C4-2B (cell line): ENCODE data around the gene HES5.
"Not testable (repeated sequence)": the region's sequence is repeated elsewhere in the genome, so short reads cannot be mapped to it uniquely, and the experiment has no call there.

Experiments
- H3K27ac ChIP-seq: fragments of 450-650 bp; 2 replicates; pipeline ENCODE4 v1.5.1; 2017
- ZFX ChIP-seq: fragments of 450-650 bp; IDR thresholded peaks from 2 replicates; pipeline ENCODE4 v1.6.1; 2017
- TF ChIP-seq, protein P1 (sequence below): fragments of 450-650 bp; conservative IDR thresholded peaks from 2 replicates; pipeline ENCODE4 v1.5.1; 2017; ENCODE audit warnings: mild to moderate bottlenecking

HES5 gene

DNA sequence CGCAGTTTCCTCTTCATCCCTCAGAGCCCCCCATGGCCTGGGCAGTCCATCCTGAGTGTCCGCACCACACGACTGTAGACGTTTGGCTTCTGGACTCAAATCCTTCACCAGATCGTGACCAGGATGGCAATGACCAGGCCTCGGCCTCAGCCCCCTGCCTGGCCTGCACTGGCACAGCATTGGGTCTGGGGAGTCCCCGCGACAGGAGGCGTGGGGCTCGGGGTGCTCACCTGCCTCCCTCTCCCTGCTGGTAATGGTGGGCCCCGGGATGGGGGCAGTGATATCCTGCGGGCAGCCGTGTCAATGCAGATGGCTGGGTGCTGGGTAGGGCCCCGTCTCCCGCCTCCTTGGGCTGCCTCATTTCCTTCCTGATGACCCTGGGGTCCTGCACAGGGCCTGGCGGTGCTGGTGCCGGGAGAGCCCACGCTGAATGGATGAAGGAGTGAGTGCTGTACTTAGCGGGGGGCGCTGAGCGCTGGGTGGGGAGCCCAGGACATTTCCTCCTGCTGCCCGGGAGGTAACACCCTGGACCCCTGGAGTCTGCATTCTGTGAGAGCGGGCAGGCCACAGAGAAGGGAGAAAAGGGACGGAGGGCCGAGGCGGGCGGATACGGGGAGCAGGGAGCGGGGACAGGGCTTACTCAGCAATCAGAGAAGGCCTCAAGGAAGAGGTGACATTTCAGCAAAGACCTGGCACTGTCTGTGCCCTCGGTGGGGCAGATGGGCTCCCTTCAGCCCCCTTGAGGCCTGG is 24.0 kb upstream of the HES5 start:
- TF ChIP-seq, protein P1, sequence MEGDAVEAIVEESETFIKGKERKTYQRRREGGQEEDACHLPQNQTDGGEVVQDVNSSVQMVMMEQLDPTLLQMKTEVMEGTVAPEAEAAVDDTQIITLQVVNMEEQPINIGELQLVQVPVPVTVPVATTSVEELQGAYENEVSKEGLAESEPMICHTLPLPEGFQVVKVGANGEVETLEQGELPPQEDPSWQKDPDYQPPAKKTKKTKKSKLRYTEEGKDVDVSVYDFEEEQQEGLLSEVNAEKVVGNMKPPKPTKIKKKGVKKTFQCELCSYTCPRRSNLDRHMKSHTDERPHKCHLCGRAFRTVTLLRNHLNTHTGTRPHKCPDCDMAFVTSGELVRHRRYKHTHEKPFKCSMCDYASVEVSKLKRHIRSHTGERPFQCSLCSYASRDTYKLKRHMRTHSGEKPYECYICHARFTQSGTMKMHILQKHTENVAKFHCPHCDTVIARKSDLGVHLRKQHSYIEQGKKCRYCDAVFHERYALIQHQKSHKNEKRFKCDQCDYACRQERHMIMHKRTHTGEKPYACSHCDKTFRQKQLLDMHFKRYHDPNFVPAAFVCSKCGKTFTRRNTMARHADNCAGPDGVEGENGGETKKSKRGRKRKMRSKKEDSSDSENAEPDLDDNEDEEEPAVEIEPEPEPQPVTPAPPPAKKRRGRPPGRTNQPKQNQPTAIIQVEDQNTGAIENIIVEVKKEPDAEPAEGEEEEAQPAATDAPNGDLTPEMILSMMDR: no peak
- no peak for TF ChIP-seq ZFX

DNA sequence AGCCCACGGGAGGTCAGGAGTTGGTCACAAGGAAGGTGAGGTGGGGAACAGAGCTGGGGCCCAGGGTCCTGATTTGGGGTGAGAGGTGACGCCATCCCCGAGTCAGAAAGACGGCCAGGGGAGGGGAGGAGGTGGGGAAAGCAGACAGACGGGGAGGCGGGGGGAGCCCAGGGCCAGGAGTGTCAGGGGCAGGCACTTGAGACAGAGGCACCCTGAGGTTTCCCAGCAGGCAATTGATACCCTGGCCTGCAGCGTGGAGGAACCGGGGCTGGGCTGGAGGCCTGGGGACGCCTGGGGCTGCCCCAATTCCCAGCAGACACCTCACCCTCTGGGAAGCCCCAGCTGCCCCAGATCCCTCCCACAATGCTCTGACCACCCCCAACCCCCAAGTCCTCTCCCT is 23.0 kb upstream of the HES5 start:
- not testable (repeated sequence) for H3K27ac ChIP-seq

More for the DNA sequence above, 24.0 kb upstream of the HES5 start:
- no peak overlapping the region for H3K27ac ChIP-seq

DNA sequence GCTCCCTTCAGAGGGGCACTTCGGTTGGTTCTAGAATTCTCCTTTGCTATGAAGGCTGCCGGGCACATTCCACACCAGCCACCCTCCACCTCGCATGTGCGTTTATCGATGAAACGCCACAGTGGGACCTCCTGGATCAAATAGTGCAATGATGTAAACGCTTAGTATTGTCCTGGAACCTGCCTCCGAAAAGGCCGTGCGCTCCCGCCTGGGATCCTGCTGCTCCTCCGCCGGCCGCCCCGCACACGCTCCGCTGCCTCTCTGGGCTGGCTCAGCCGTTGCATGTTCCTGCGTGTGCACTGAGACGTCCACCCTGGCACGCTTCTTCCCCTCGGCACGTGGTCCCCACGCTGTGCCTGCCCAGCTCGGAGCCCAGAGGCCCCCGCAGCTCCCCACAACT is 22.1 kb upstream of the HES5 start:
- TF ChIP-seq, protein P1: no peak
- no peak overlapping the region for H3K27ac ChIP-seq

DNA sequence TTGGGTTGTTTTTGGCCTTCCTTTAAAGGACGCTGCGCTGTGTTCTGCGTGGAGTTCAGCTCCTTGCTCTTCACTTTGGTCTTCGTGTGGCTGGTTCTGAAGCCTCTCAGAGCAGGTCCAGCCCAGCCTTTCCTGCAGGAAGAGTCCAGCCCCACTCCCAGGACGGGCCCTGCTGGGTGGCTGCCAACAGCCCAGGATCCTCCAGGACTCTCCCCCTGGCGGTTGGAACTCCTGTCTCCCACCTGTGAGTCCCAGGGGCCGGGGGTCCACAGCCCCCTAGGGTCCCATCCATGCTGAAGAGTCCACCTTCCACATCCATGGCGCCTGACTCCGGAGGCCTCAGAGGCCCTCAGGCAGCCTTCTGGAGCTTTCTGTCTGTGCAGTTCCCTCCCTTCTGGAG is 21.5 kb upstream of the HES5 start:
- H3K27ac ChIP-seq: not testable (repeated sequence)

DNA sequence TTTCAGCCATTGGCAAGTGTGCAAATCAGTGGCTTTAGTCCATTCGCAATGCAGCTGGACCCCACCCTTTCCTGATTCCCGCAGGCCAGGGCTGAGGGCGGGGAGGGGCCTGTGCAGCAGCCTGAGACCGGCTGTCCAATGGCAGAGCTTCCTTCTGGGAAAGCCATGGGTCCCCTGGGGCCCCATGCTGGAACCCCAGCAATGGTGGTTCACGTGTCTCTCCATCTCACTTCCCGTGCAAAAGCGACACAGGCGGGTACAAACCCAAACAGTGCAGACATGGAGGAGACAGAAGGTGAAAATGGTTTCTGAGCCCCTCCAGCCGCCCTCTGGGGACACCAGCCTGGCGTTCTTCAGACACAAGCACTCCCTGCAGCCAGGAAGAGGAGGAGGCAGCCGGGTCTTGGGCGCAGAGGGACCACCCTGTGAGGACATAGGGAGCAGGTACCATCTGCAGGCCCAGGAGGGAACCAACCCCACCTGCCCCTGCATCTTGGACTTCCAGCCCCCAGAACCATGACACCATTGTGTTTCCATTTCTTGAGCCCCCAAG is 20.3 kb upstream of the HES5 start:
- H3K27ac ChIP-seq: not testable (repeated sequence)

DNA sequence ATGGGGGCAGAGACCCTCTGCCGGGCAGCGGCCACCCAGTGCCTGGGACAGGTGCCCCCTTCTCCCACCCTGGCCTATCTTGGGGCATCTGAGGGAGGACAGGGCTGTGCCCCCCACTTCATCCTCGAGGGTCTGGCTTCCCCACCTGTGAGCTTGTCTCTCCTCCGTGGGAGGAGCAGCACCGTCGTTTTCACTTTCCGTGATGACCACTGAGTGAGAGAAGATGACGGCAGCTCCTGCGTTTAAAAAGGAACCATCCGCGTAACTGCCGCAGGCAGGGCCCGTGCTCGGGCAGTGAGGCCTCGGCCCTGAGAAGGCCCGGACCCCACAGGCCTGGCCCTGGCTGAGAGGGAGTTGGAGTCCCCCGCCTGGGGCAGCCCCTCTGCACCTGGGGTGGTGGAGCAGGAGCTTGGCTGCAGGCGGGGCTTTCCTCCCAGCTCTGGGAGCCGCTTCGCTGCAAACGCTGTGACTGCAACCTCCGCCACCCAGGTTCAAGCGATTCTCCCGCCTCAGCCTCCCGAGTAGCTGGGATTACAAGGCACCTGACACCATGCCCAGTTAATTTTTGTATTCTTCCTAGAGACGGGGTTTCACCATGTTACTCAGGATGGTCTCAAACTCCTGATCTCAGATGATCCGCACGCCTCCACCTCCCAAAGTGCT is 19.4 kb upstream of the HES5 start:
- H3K27ac ChIP-seq: peak overlapping the region; percentile 92

DNA sequence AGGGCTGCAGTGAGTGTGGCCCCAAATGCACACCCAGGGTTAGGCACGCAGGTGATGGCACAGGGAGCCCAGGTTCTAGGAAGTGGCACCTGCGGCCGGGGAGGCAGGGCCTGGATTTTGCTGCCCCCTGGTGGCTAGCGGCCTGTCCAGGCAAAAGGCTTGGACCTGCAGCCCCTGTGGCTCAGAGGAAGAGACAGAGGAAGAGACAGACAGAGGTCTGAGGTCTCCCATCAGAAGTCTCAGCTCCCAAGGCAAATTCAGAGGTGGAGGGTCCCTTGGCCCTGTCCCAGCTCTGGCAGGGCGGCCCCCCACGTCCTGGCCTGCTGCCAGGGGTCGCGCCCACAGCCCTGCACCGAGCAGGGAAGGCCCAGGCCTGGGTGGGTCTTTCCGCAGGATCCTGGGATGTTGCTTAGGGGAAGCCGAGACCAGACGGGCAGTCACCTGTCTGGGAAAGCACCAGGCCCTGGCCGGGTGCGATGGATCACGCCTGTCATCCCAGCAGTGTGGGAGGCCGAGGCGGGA is 18.1 kb upstream of the HES5 start:
- H3K27ac ChIP-seq: peak overlapping the region; percentile 92

DNA sequence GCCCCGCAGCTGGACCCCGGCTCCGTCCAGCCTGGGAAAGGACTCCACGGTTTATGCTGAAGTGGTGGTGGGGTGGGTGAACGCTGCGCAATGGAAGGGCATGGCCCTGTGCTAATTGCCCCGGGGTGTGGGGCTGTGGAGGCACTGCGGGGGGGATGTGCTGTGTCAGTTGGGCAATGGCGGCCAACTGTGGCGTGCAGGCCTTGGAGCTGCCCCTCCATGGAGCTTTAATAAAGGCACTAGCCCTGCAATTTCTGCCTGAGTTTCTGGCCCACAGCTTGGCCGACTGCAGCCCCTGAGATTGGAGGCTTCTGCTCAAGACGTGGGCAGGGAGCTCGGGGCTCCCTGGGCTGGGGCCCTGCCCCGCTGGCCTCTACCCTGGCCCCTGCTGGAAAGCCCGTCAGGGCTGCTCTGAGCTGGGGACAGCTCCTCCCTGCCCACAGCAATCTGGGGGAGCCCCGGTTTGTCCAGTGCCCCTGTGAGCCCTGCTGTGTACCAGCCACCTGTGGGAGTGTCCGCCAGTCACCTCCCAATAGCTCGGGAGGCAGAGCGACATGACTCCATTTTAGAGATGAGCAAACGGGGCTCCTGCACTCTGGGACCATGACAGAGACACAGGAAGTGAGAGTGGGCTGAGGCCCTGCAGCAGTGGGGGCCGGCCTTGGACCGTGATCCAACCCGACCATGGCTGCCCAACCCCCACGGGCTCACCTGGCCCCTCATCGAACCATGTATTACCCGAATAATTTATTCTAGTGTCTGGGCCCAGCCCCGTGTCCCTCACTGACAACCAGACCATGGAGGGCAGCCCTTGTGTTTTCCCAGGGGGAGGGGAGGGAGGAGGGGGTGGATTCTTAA is 17.4 kb upstream of the HES5 start:
- TF ChIP-seq ZFX: no peak
- TF ChIP-seq, protein P1: 0 out of 2 replicates have a peak, but pooled peaks have one; percentile 55
- peak overlapping the region; percentile 92 for H3K27ac ChIP-seq

More for the DNA sequence above, 18.1 kb upstream of the HES5 start:
- TF ChIP-seq, protein P1: peak; percentile 99
- TF ChIP-seq ZFX: no peak

DNA sequence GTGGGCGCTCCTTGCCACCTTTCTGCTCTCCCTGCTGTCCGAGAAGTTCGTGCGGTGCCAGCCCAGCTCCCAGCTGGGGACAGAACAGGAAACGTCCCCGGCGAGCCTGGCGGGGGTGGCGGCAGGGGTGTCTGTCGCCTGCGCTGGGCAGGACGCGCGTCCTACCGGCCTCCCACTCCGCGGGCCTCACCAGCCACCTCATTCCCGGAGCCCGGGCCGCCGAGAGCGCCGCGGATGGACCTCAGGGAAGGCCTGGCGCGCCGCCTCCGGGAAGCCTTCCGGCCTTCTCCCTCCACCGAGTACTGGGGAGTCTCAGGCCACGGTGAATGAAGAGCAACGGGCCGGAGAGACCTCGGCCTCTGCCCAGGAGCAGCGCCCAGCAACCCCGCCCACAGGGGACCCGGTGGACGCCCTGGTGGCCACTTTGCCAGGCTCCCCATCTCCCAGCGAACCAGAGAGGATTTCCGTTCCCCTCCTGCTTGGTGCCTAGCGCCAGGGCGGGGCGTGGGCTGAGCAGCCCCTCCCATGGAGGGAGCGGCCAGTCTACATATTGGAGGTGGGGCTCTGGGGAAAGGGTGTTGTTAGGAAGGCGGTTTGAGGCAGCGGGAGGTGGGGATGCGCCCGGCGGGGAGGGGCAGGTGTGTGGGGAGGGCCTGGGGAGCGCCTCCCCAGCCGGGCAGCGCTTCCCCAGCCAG is 16.6 kb upstream of the HES5 start:
- H3K27ac ChIP-seq: peak overlapping the region; percentile 92
- TF ChIP-seq, protein P1: no peak
- TF ChIP-seq ZFX: peak; percentile 53
